Amygdala (tissue), 56 donors: ENCODE data around the gene ST3GAL4.
A peak's percentile ranks its signal among the peaks of the same experiment; 100 is the strongest.

Experiments used
- DNase-seq, 56 donors: peaks; one replicate each; lab custom pipeline; 2025; lab: John Stamatoyannopoulos, UW

Gene ST3GAL4

GRCh38 chr11:126400019-126400418 is 44.5 kb downstream of the ST3GAL4 start:
- no peak for DNase-seq

DNA sequence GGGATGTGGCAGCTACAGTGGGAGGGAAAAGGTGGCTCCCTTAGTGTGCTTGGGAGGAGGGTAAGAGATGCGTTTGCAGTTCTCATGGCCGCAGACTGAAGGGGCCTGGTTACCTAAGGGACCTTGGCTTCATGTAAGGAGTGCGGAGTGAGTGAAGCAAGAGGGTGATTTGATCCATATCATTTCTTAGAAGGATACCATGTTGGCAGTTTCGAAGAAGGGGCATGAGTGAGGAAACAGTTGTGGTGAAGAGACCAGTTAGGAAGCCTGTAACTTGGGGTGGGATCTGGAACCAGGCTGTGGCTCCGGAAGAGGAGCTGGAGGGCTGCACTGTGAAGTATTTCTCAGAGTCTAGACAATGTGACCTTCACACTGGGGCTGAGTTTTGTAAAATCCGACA is 45.0 kb downstream of the ST3GAL4 start:
- no peak for DNase-seq

DNA sequence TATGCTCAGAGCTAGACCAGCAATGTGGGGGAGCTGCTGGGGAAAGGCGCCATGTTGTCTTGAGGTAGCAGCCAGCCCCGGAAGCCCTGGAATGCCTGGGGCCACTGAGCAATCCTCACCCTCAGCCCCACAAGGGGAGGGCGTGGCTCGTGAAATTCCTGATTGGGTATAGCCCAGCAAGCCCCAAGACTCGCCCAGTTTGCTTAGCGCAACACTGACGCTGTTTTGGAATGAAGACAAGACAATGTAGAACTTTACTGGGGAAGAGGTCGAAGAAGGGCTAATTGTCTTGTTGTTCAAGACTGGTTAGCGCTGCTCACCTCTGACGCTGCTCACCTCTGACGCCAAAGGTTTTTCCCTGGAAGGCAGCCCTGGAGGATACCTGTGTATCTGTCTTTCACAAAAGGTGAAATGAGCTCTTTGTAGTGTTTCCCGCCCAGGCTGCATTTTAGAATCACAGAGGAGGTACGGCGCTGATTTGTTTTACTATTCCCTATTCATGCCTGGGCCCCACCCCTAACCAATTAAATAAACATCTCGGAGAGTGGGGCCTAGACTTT is 47.6 kb downstream of the ST3GAL4 start:
- no peak for DNase-seq

DNA sequence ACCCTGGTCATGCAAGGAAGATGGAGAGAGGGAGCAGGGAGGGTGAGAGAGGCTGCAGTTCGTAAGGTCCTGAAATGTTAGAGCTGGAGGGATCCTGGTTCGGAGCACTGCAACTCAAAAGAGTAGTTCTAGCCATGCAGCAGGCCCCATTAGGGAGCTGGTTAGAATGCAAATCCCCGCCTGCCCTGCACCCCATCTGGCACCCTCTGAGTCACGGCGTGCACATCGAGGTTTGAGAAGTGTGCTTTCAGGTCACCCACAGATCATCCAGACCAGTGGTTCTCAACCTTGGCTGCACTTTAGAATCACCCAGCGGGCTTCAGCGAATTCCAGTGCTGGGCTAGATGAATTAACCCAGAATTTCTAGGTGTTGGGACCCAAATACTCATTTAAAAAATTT is 48.2 kb downstream of the ST3GAL4 start:
- DNase-seq, result no peak

DNA sequence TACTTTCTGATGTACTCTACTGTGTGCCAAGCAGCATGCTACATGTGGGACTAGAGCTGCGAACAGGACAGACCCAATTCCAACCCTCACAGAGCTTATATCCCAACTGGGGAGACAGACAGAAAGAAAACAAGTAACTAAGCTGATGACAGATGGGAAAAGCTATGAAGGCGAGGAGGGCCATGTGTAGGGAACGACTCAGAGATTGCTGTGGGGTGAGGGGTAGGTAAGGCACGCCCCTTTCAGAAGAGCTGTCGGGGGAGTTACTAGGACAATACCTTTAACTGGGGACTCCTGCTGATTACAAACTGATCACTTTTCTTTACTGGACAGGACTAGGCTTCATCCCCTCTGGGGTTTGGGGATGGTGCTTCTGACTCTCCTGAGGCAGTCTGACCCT is 48.9 kb downstream of the ST3GAL4 start:
- no peak for DNase-seq

DNA sequence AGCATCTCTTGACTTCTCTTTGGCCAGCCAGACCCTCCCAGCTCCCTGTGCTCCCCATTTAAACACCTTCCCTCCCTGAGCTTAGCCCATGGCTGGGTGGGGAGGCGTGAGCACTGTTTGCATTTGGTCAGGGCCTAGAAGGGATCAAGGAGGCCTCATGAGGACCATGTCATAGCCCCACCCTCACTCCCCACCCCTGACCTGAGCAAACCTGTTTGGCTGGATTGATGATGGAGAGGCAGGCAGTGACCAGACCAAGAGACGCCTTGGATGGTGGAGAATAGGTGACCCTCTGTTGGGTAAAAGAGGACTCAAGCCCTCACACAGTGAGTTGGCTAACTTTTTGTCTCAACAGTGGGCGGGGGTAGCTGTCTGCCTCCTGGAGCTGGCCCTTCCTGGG is 49.9 kb downstream of the ST3GAL4 start:
- no peak for DNase-seq

DNA sequence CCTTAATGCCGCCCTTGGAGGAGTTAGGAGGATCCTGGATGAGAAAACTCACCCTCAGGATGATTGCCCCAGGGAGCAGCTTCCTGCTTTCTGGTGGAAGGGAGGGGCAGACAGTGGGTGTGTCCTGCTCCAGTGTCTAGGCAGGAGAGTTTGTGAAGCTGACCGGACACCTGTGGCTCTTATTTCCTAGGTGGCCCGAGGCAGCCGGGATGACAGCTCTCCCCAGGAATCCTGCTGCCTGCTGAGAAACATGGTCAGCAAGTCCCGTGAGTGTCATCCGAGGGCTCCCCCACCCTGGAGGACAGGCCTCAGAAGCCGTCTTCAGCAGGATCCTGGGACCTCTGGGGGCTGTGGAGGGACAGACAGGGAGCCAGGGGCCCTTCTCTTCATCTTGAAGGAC is 50.4 kb downstream of the ST3GAL4 start:
- no peak for DNase-seq

DNA sequence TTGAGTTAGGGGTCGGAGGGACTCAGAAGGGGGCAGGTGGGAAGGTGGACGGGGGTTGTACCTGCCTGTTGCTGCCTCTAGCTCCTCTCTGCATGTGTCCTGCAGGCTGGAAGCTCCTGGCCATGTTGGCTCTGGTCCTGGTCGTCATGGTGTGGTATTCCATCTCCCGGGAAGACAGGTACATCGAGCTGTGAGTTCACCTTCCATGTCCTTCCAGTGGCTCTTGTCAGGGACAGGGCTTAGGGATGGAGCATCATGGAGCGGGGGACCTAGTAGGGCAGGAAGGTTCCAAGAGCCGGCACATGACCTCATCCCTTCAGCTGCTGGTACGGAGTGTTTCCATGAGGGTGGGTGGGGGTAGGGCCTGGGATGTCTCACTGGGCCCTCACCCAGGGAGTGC is 50.9 kb downstream of the ST3GAL4 start:
- DNase-seq, result peak in 2 of 56 donors; percentile 12 to 18

DNA sequence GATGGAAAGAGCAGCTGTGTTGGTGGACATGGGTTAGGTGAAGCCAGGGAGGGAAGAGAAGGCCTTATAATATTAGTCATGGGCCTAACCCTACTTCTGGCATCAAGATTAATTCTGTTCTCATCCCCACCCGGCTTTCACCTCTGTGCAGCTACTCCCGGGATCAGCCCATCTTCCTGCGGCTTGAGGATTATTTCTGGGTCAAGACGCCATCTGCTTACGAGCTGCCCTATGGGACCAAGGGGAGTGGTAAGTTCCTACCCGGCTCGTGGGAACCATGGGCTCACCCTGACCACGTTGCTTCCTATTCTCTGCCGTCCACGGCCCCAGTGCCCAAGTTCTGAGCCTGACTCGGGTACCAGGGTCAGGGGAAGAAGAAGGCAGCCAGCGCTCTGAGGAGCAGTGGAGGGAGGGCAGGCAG is 51.6 kb downstream of the ST3GAL4 start:
- DNase-seq, result no peak

- no peak for DNase-seq
Observed at GRCh38 chr11:126407682-126408288, 52.3 kb downstream of the ST3GAL4 start.

DNA sequence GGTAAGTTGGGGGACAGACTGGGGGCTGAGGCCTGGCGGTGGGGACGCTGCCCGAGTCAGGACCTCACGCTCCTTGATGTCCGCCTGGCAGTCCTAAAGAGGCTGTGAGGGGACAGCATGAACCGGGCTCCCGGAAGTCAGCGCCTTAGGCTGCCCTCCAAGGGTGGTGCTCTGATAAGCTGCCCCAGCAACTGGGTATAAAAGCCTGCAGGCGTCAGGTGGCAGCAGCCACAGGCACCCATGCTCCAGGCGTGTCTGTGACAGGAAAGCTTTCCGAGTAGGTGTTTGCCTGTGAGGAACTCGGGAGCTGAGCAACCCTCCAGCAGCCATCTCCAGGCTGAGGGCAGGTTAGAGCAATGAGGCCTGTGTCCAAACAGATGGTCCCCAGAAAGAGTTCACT is 53.0 kb downstream of the ST3GAL4 start:
- no peak for DNase-seq

- DNase-seq, result no peak
Observed at GRCh38 chr11:126408901-126409619, 53.6 kb downstream of the ST3GAL4 start.

DNA sequence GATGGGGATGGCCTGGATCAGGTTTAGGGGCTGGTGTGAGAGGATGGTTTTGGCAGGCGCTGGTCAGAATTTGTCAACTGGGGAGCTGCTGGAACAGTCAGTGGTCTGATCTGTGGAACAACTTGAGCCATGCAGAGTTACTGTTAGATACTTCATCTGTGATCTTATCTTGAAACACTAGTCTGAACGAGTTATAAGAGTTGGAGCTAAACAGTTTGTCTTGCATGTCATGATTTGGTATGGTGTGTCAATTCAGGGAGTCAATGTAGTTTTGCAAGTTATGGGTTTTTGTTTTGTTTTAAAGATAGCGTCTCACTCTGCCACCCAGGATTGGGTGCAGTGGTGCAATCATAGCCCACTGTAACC is 54.1 kb downstream of the ST3GAL4 start:
- no peak for DNase-seq

GRCh38 chr11:126410649-126411048 is 55.2 kb downstream of the ST3GAL4 start:
- peak in 3 of 56 donors; percentile 13 to 37 (median 22) for DNase-seq

DNA sequence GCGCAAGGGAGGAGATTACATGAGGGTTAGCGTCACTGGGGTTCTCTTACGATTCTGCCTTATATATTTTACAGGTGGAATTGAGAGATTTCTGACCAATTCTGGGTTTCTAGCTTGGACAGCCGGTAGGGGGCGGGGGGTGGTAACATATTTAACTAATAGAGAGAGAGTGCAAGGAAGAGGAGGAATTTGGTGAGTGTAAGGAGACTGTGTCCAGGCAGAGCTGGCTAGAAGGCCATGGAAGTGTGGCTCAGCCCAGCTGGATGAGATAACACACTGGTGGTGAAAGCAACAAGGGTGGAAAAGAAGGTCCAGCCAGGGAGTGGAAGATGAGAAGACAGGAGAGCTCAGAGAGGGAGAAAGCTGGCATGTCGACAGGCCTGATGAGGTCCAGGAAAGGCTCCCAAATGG is 56.5 kb downstream of the ST3GAL4 start:
- DNase-seq, result no peak

- DNase-seq, result no peak
Observed at GRCh38 chr11:126413426-126413825, 57.9 kb downstream of the ST3GAL4 start.

DNA sequence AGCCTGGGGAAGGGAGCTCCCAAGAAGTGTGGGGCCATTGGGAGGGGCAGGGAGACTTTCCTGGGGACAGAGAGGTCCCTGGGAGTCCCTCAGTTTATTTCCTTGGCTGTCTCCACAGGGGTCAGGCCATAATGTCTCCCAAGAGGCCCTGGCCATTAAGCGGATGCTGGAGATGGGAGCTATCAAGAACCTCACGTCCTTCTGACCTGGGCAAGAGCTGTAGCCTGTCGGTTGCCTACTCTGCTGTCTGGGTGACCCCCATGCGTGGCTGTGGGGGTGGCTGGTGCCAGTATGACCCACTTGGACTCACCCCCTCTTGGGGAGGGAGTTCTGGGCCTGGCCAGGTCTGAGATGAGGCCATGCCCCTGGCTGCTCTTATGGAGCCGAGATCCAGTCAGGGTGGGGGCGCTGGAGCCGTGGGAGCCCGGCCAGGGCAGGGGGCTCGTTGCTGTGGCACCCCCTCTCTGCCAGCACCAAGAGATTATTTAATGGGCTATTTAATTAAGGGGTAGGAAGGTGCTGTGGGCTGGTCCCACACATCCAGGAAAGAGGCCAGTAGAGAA is 58.4 kb downstream of the ST3GAL4 start:
- DNase-seq, result no peak

- DNase-seq, result peak in 15 of 56 donors; percentile 10 to 47 (median 28)
Observed at GRCh38 chr11:126414615-126415014, 59.1 kb downstream of the ST3GAL4 start.

DNA sequence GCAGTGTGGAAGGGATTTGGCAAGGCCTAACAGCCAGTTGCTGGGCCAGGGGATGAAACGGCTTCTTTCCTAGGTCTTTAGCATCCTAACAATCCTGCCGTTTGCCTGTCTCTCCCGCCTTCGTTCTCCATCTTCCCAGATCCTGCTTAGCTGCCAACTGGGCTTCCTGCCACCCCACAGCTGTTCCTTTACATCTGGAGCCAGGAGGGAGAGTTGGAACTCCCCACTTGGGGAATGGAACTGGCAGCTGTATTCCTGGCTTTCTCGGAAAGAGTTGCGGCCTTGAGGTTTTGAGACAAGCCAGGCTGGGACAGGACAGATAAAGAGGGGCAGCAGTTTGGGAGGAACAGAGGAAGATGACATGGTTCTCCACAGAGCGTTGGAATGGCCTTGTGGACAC is 59.6 kb downstream of the ST3GAL4 start:
- DNase-seq, result peak in 48 of 56 donors; percentile 11 to 85 (median 51)

DNA sequence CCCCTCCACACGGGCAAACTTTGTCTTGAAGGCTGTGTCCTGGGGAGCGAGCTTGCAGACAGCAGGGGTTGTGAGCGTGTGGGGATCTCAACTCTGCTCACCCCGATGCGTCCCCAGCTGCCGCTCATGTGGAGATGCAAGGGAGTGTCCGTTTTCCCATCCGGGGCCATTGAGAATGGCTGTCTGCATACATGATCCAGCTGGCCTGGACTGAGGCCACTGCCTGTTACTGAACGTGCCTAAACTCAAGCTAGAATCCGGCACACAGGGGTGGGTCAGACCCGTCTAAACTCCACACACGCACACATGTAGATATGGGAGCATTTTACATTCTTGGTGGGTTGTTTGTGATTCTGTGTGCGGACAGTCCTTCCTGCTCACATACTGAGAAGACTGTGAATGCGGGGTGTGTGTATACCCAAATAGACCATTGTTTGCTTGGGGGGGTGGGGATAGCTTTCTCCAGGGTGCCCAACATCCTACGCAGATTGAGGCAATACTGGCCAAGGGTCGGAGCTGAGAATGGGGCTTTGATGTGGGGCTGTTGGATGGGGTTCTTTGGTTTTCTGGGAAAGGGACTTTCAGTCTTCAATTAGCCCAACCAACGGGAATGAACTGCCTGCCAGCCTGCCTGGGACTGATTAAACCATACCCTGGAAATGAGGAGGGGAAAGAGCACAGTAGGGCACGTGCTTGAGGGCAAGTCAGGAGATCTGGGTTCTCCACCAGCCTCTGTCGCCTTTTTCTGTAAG is 60.4 kb downstream of the ST3GAL4 start:
- DNase-seq, result peak in 43 of 56 donors; percentile 16 to 76 (median 47)

DNA sequence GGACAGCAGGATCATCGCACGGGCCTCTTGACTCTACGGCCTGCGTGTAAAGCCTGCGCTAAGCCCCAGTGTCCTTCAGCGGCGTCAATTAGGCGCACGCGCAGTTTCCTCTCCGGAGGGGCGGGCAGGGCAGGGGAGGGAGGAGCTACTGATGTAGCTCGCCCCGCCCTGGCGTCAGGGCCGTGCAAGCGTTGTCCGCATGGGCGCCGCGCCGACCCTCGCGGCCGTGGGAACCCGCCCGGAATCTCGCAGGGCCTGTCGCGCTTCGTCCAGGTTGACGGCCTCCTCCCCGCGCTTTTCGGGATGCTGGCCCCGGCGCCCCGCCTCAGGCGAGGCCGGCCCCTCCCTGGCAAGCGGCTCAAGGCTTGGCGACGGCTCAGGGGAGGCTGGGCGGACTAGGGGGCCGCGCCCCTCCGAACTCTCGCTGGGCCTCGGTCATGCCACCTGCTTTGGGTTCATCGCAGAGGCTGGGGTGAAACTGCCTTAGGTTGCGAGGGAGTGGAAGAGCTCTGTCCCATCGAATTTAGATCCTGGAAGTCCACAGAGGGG is 61.1 kb downstream of the ST3GAL4 start:
- peak in 55 of 56 donors; percentile 26 to 90 (median 75) for DNase-seq
